ENCODE data around the gene CSNK1G1.

Gene CSNK1G1

DNA sequence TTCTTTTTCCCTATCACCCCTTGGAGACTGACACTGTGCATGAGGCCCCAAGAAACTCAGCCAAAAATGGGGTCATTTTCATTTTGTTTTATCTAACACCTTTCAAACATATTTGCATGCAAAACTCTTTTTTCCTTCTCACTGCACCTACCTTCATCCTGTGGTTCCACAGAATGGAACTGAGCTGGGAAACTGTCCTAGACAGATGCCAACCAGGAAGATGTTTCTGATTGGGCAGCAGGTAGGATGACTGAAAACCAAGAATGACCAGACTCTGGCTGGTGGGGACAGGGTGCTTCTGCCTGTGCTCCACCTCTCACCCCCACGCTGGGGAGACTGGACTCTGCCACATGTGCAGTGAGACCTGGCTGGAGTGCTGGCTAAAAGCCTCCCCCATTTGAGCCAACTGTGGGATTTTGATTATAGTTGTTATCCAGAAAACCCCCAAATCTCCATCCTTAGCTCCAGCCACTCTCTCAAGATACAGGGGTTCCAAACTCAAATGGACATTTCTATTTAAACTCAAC, 198.3 kb downstream of the CSNK1G1 start:
- in situ Hi-C loops (cut with HindIII; ENCODE audit: low sequenced_read_pairs): no loop called here

DNA sequence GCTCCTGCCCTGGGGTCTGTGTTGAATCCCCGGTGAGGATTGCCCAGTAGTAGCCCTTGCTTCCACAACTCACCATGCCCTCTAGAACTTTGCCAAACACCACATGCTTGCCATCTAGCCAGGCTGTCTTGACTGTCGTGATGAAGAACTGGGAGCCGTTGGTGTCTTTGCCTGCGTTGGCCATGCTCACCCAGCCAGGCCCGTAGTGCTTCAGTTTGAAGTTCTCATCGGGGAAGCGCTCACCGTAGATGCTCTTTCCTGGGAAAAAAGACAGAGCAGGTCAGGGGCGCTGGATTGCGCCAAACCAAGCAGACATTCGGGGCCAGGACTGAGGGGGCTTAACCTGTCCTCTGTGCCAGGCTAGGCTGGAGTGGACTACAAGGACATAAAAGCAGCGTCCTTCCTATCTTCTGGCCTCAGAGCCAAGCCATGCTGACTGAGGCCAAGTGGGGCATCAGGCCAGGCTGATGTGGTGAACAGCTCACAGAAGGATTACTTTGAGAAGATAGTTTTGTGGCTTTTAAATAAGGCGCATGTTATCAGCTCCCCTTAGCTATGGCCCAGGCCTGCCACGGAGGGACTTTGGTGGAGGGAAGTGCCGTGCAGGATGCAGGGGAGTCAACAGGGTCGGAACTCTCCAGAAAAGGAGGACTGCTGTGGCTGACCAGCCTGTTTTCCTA, 199.2 kb downstream of the CSNK1G1 start:
- in situ Hi-C loops (cut with HindIII; ENCODE audit: low sequenced_read_pairs): no loop called here
- TF ChIP-seq, protein P1, sequence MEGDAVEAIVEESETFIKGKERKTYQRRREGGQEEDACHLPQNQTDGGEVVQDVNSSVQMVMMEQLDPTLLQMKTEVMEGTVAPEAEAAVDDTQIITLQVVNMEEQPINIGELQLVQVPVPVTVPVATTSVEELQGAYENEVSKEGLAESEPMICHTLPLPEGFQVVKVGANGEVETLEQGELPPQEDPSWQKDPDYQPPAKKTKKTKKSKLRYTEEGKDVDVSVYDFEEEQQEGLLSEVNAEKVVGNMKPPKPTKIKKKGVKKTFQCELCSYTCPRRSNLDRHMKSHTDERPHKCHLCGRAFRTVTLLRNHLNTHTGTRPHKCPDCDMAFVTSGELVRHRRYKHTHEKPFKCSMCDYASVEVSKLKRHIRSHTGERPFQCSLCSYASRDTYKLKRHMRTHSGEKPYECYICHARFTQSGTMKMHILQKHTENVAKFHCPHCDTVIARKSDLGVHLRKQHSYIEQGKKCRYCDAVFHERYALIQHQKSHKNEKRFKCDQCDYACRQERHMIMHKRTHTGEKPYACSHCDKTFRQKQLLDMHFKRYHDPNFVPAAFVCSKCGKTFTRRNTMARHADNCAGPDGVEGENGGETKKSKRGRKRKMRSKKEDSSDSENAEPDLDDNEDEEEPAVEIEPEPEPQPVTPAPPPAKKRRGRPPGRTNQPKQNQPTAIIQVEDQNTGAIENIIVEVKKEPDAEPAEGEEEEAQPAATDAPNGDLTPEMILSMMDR (IDR thresholded peaks at IDR 0.05; ENCODE audit: low read depth, low read length): no peak
- H3K4me3 ChIP-seq (ENCODE audit: low read depth, low read length): no peak overlapping the region
- DNase-seq (ENCODE audit: low read depth, low spot score): no peak

More for the DNA sequence above, 198.3 kb downstream of the CSNK1G1 start:
- no peak overlapping the region for H3K4me3 ChIP-seq (ENCODE audit: low read depth, low read length)
- DNase-seq (ENCODE audit: low read depth, low spot score): no peak
- TF ChIP-seq, protein P1 (IDR thresholded peaks at IDR 0.05; ENCODE audit: low read depth, low read length): no peak

DNA sequence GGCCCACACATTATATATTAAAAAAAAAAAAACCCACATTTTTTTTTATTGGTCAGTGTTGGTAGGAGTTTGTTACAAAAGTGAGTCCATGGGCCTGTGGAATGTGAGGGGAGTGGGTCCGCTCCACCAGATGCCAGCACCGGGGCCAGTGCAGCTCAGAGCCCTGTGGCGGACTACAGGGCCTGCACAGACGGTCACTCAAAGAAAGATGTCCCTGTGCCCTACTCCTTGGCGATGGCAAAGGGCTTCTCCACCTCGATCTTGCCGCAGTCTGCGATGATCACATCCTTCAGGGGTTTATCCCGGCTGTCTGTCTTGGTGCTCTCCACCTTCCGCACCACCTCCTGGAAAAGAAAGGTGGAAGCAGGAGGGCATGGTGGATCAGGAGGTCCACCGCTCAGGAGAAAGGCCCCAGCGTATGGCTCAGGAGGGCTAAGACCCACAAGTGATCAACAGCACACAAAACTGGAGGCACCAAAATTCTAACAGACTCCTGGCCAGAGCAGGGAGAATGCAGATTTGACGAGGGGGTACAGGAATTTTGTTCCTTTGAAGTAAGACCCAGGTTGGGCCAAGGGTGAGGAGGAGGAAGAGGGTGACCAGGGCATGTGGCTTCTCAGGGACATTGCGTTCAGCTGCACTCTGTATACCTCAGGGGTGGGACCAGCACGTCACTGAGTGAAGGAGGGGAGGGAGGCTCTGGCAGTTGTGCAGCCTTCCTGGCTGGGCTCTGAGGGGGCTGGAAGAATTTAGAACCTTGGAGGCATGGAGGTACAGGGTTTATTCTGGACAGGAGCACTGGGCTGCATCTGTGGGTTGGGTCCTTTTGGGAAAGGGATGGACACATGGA, 199.9 kb downstream of the CSNK1G1 start:
- H3K4me3 ChIP-seq (ENCODE audit: low read depth, low read length): no peak overlapping the region
- TF ChIP-seq, protein P1 (IDR thresholded peaks at IDR 0.05; ENCODE audit: low read depth, low read length): no peak
- in situ Hi-C loops (cut with HindIII; ENCODE audit: low sequenced_read_pairs): no loop called here
- DNase-seq (ENCODE audit: low read depth, low spot score): no peak

DNA sequence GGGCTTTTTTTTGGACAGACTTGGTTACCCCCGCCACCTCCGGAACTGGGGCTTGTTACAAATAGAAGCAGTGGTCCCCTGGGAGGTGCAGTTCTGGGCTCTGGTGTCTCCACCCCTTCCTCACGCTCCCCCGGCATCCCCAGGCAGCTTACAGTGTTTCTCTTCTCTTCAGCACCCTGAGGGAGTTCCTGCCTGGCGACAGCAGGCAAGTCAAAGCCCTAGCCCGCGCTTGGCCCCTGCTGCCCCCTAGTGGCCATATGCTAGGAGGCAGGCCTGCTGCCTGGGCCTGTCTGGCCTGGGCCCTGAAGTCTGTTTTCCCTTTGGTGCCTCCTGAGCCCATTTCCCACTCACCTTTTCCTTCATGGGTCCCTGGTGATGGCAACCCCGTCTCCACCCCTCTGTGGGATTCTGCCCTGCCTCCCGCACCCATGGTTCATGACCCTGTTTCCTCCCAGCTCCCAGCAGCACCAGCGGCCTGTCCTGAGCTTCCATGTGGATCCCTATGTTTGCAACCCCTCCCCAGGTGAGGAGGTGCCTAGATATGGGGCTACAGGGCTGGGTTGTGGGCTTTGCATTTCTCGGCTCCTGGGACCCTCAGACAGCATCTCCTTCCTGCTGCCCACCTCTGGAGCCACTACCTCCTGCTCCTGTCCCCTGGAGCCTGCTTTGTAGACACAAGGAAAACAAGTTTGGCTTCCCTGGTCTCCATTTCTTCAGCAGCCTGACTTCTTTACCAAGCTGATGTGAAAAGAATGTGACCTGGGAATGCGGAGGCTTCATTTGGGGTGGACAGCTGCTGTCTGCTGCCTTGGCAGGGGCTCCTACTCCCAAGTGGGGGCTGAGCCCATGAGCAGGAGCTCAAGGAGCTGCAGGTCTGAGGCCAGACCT, 202.2 kb downstream of the CSNK1G1 start:
- TF ChIP-seq, protein P1 (IDR thresholded peaks at IDR 0.05; ENCODE audit: low read depth, low read length): peak; percentile 99
- H3K4me3 ChIP-seq (ENCODE audit: low read depth, low read length): no peak overlapping the region
- DNase-seq (ENCODE audit: low read depth, low spot score): peak; percentile 83
- in situ Hi-C loops (cut with HindIII; ENCODE audit: low sequenced_read_pairs): no loop called here

DNA sequence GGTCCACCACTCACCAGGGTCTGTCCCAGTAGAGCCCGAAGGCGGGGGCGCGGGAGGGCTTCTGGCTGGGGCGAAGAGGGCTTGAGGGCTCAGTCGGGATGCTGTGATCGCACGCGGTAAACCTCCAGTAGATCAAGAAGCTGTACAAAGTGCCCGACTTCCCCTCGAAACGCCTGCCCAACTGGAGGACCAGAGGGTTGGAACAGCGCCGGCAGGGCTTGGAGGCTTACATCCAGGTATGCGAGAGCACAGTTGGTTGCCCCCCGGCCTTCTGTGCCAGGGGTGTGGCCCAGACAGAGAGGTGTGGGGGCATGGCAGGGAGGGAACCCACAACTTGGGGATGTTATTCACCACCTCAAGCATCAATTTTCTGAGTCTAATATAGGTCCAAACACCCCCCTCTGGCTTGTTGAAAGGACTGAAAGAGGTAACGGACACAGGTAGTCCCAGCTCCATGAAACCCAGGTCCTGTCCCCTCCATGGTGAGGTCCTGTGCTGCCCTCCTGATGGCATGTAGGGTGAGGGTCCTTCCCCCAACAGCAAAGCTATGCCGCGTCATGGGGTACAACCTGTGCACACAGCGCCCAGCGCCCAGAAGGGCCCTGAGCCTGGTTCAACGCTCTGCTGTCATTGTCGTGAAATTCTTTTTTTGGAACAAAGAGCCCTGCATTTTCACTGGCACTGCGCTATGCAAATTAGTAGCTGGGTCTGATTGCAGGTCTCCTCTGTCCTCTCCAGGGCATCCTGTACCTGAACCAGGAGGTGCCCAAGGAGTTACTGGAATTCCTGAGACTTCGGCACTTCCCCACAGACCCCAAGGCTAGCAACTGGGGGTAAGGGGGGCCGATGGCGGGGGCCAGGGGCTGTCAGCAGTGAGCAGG, 203.2 kb downstream of the CSNK1G1 start:
- no peak overlapping the region for H3K4me3 ChIP-seq (ENCODE audit: low read depth, low read length)
- TF ChIP-seq, protein P1 (IDR thresholded peaks at IDR 0.05; ENCODE audit: low read depth, low read length): no peak
- DNase-seq (ENCODE audit: low read depth, low spot score): no peak
- in situ Hi-C loops (cut with HindIII; ENCODE audit: low sequenced_read_pairs): no loop called here

Data from astrocyte of the spinal cord (primary cell).